Activated CD4-positive, alpha-beta T cell treated with anti-CD3 and anti-CD28 coated beads for 48 hours (primary cell): ENCODE results near the gene SEMA6D.
A peak's percentile ranks its signal among the peaks of the same experiment; 100 is the strongest.

Experiments used
- DNase-seq: peaks from one replicate; pipeline ENCODE4 v3.0.0-alpha.2; 2020

SEMA6D gene, protein sequence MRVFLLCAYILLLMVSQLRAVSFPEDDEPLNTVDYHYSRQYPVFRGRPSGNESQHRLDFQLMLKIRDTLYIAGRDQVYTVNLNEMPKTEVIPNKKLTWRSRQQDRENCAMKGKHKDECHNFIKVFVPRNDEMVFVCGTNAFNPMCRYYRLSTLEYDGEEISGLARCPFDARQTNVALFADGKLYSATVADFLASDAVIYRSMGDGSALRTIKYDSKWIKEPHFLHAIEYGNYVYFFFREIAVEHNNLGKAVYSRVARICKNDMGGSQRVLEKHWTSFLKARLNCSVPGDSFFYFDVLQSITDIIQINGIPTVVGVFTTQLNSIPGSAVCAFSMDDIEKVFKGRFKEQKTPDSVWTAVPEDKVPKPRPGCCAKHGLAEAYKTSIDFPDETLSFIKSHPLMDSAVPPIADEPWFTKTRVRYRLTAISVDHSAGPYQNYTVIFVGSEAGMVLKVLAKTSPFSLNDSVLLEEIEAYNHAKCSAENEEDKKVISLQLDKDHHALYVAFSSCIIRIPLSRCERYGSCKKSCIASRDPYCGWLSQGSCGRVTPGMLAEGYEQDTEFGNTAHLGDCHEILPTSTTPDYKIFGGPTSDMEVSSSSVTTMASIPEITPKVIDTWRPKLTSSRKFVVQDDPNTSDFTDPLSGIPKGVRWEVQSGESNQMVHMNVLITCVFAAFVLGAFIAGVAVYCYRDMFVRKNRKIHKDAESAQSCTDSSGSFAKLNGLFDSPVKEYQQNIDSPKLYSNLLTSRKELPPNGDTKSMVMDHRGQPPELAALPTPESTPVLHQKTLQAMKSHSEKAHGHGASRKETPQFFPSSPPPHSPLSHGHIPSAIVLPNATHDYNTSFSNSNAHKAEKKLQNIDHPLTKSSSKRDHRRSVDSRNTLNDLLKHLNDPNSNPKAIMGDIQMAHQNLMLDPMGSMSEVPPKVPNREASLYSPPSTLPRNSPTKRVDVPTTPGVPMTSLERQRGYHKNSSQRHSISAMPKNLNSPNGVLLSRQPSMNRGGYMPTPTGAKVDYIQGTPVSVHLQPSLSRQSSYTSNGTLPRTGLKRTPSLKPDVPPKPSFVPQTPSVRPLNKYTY

GRCh38 chr15:47717036-47717612 is at the start of gene SEMA6D:
SEMA6D (plus strand) TSS chr15:47717505; CDS start chr15:47759799, 42,294 bp downstream.
- peak; percentile 6 for DNase-seq

DNA sequence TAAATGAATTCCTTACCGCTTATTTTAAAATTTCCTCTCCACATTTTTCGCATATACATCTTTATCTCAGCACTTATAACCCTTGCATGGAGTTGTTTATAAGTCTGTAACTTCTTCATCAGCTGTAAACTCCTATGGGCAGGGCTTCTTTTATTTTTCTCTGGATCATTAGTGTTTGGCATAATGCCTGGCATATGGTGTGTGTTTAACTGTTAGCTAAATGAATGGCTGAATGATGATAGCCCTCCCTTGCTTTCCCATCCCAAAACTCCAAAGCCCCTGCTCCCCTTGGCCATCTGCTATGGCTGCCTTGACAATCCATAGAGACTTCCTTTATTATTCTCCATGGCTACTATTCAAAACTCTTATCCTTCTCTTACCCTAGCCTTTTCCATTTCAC is 48.1 kb upstream of the SEMA6D start:
- no peak for DNase-seq

DNA sequence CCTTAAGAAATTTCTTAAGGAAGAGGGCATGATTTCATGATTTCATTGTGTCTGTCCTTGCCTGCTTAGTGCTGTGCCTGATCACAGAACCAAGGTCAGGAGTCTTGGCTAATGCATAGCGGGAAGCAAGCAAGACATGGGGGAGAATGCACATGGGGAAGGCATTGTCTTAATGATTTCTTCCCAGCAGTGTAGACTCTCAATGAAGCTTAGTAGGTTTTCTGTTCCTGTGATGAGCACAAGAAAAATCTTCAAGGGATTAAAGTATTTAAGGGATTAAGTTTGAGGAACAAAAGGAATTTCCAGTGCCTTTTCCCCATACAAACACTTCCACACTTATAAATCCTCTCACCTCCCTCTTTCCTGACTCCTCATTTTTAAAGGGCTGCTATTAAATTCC is 46.9 kb upstream of the SEMA6D start:
- no peak for DNase-seq

GRCh38 chr15:47673232-47673761 is 44.0 kb upstream of the SEMA6D start:
- no peak for DNase-seq

DNA sequence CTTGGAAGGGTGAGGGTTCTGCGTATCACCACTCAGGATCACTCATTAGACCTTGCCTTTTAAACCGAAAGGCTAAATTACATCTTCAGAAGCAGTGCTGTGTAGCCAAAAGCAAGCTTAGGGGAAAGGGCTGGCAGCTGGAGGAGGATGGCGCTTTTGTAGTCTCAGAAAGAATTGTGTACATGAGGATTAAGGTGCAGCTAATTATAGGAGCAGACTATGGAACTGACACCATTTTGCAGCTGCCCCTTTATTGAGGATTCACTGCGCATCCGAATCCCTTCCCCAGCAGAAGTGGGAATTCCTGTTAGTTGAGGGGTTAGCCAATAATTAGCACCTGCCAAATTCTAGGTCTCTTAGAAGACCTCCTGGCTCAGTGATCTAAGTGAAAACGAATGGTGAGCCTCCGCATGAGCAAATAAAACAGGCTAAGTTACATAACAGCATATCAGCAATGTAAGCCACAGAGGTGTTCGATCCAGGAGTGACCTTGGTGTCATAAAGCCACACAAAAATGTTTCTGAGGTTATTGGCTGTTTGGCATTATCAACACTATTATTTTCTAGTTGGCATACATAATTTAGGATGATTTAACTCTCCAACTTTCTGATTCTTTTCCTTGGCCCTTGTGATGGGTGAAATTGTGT is 42.6 kb upstream of the SEMA6D start:
- no peak for DNase-seq

DNA sequence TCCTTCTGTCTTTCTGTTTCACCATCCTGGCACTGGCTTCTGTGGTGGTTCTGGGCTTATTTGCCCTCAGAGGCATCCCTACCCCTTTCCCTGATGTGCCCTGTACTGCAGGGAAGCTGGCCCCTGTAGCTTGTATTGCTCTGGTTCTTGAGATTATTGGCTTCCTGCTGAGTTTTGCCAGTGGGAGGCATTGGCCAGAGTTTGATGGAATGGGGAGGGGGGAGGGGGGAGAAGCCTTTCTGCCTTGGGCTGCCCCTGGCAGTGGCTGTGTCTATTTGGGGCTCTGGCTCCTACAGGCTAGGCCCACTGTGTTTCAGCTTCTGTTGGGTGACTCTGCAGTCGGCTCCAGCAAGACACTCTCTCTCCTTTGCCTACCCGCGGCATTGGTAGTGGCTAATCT is 41.6 kb upstream of the SEMA6D start:
- DNase-seq: no peak

DNA sequence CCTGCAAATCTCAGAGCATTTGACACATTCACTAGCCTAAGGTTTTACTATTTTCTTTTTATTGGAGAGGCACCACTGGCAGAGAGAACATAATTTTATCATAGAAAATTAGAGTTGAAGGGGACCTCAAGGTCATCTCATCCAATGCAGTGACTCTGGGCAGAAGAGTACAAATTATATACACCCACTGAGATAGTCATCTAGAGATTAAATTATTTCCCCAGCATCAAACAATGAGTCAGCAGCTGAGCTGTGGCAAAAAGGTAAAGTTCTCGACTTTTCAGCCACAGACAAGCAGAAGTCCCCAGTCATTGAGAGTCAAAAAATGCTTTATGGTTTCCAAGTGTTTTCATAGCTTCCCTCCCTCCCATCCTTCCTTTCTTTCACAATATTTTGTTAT is 39.3 kb upstream of the SEMA6D start:
- no peak for DNase-seq

- DNase-seq: no peak
These were observed 34.6 kb upstream of the SEMA6D start for GRCh38 chr15:47682661-47683060.

GRCh38 chr15:47685141-47685870 is 32.0 kb upstream of the SEMA6D start:
- DNase-seq: no peak

DNA sequence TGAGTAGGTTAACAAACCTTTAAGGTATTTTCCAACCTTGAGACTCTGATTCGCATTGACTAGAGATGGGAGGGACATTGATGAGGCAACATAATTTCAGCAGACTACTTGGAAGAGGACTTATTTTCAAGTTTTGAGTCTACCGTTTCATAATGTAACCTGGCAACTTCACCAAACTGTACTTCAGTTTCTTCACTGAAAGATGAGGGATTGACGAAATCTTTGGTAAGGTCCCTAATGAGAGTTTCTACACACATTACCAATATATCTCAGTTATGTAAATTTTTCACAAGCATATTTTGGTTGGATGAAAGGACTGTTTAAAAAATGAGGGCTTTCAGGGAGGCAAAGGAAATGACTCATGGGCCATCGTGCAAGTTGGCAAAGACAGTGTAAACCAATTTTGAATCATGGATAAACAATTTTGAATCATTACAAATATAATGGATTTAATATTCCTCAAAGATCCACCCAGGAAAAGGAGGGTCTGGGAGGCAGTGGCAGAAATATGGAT is 28.7 kb upstream of the SEMA6D start:
- DNase-seq: no peak

DNA sequence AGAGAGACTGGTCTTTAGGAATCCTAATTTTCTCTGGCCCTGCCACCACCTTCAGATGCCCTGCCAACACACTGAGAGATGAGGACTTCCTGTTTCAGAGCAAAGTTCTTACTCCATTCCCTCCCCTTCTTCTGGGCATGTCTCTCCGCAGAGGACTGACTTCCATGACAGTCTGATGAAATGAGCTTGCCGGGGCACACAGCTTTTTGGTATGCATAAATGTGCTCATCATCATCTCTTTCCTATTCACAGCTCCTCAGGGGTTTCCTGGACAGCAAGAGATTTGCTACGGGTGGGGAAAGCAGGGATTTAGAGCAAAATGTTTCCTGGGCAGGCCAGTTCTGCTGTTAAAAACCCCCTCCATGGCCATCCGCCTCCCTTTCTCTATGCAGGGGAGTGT is 27.6 kb upstream of the SEMA6D start:
- DNase-seq: no peak

GRCh38 chr15:47691882-47692281 is 25.4 kb upstream of the SEMA6D start:
- no peak for DNase-seq

DNA sequence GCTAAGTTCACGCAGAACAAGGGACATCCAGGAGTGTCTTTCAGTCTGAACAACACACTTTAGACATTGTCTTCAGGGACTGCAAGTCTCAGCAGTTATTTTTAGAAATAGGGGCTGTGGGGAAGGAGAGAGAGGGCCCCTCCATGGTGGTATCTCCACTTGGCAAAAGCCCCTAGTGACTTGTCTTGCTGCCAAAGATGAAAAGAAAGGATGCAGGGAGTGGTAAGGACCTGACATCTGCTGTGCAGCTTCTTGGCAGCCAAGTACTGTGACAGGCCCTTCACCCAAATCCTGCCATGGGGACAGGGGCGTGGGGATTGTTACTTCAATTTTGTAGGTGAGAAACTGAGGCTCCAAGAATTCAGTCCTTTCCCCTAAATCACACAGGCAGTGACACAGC is 21.0 kb upstream of the SEMA6D start:
- DNase-seq: no peak

- DNase-seq: no peak
These were observed 11.9 kb upstream of the SEMA6D start for GRCh38 chr15:47705281-47705997.

- DNase-seq: no peak
These were observed 9.9 kb upstream of the SEMA6D start for GRCh38 chr15:47707391-47707790.

GRCh38 chr15:47708161-47708980 is 8.9 kb upstream of the SEMA6D start:
- DNase-seq: no peak

- DNase-seq: no peak
These were observed 5.7 kb upstream of the SEMA6D start for GRCh38 chr15:47711655-47712054.

DNA sequence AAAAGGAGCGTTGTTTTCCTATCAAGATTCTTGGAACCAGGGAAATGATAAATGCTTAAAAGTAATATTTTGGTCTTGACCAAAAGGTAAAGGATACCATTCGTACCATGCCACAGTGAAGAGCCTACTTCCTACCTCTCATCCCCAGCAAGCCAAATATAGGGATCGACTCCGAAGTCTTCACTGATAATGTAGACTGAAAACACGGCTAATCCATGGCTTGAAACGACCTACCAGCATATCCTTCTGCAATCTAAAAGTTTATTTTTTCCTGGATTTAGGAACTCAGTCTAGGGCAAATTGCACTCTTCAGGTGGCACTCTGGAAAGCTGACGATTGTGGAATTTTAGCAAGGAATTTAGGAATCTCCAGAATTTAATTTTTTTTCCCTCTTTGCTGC is 1.9 kb upstream of the SEMA6D start:
- no peak for DNase-seq

DNA sequence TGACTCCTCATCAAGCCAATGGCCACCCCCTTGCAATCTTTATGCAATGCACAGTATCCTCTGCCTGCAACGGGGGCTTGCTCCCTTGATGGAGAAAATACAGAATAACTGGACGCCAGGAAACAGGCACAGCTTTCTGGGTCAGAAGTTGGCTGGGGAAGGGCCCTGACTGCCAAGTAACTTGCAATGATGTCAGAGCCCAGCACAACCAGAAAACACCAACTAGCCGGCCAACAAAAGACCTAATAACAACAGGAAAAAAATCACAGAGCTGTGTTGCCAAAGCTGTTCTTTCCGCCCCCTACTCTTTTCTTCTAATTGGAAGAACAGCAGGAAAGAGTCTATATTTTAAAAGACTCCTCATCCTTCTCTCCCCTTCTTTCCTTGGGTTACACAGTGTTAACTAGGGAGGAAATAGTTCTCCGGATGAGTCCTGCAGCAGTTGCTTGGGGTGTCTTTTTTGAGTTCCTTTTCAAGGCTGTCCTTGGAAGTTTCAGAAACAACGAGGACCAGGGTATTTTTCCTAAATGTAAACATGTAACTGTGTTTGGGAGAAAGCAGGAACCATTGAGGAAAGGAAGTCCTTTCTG is 1.4 kb upstream of the SEMA6D start:
- no peak for DNase-seq

DNA sequence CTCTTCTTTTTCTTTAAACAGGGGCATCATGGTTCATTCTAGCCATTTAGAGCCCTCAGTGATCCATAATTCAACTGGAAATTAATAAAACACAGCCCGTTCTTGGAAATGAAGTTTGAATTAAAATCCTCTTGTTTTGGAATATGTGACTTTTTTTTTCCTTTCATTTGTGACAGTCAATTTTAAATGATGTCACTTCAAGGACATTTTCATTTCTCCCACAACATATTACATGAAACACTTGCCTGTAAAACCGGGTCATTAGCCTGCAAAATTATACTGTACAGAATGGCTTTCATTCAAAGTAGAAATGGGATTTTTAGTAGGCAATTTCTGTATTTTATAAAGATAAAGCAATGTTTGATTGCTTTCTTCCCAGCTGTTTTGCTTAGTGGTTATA is 789 bp upstream of the SEMA6D start:
- no peak for DNase-seq
